Myometrial cell (primary cell): ENCODE measurements around the gene PLCZ1. TPM values are rescaled to one million over a fixed set of nuclear protein-coding genes. Genes with fewer than 3 reads are reported as not detected.

Source experiments
- total RNA-seq: library from RNA; depleted of rRNA; stranded (reverse); fragments of >200 nt; gene quantifications from 2 replicates; pipeline ENCODE4 v1.2.3, GENCODE V29; 2015

The PLCZ1 gene
- total RNA-seq: not detected in 2 replicates

GRCh38 chr12:18737819-18738218, at the start of gene PLCZ1, which contains the start of gene CAPZA3:
PLCZ1 (minus strand) TSS chr12:18738012; CDS start chr12:18737371, 641 bp downstream.
CAPZA3 (plus strand) TSS chr12:18738119; CDS start chr12:18738269, 150 bp downstream.

Other genes starting within 250 kb of the PLCZ1 start
- gene CAPZA3, start 107 bp upstream of the PLCZ1 start, total RNA-seq: not detected in 2 replicates